Inflammatory macrophage treated with lipopolysaccharide for 1 hour (primary cell): Measurements from ENCODE around the gene PTP4A2.

Source experiments
- DNase-seq, 2 donors: peaks; one replicate each; pipeline ENCODE4 v3.0.0-alpha.2; 2020 to 2022

The PTP4A2 gene

GRCh38 chr1:31883357-31883942 is 54.7 kb downstream of the PTP4A2 start:
- DNase-seq = no peak

DNA sequence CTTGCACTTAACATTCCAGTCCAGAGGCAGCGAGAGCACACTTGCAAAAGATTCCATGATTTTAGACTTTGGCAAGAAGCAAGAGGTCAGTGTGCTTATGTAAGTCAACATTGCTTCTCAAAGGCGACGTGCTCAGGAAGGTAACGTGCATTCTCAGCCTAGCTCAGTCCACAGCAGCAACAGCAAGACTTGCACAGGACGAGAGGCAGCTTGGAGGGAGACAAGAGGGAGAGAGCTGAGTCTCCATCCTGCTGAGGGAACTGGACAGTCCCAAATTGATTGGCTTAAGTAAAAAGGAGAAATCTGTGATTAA is 56.5 kb downstream of the PTP4A2 start:
- DNase-seq = no peak

GRCh38 chr1:31880957-31881687 is 57.0 kb downstream of the PTP4A2 start:
- peak in 1 of 2 donors; percentile 28 for DNase-seq

- DNase-seq = no peak
Measured at GRCh38 chr1:31879981-31880608, 58.1 kb downstream of the PTP4A2 start.

DNA sequence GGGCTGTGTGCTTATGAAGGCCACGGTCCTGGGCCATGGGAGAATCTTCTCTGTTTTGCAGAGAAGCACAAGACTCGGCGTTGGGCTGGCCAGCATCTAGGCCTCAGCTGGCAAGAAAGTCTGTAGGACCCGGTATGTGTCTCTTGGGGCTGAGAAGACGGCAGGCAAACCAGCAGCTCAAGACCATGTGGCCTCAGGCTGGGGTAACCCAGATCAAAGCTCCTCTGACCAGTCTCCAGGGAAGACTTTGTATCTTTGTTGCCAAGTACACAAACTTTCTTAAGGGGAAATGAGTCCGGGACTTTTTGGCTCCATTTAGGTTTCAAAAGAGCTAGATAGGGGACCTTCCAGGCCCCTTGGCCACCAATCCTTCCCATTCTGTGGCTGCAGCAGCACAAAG is 60.1 kb downstream of the PTP4A2 start:
- no peak for DNase-seq

DNA sequence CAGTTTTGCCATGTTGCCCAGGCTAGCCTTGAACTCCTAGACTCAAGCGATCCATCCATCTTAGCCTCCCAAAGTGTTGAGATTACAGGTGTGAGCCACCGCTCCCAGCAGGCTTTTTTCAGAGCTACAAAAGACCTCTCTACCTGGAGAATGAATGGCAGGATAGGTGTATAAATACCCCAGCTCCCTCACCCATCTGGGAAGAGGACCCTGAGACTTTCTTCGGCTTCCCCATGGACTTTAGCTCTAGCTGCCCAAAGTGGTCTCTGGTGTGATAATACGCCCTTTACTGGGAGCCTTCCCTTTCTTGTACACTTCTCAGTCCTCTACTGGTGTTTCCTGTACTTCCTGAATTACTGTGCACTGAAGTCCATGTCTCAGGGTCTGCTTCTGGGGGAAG is 60.6 kb downstream of the PTP4A2 start:
- DNase-seq = no peak

DNA sequence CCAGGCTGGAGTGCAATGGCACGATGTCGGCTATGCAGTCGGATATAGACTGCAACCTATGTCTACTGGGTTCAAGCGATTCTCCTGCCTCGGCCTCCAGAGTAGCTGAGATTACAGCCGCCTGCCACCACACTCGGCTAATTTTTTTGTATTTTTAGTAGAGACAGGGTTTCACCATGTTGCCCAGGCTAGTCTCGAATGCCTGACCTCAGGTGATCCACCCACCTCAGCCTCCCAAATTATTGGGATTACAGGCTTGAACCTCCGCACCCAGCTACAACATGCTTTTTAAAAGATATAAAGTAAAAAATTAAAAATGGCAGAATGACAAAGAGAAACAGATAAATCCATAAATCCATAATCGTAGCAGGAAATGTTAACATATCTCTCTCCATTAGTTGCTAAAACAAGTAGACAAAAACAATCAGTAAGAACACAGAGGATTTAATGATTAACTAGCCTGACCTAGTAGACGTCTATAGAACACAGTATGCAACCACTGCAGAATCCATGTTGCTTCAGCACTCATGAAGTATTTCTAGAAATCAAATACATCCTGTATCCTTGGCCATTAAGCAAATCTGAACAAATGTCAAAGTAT is 62.4 kb downstream of the PTP4A2 start:
- no peak for DNase-seq

DNA sequence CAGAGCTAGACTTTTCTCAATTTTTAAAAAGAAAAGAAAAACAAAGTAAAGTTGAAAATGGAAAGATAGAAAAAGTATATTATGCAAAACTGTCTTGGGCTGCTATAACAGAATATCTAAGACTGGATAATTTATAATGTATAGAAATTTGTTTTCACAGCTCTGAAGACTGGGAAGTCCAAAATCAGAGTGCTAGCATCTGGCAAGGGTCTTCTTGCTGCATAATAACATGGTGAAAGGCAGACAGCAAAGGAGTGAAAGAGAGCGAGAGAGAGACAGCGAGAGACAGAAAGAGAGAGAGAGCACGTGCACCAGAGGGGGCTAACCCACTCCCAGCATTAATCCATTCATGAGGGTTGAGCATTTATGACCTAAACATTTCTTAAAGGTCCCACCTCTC is 63.2 kb downstream of the PTP4A2 start:
- DNase-seq = no peak

GRCh38 chr1:31872658-31873636 is 65.2 kb downstream of the PTP4A2 start:
- DNase-seq = peak in 1 of 2 donors; percentile 29

DNA sequence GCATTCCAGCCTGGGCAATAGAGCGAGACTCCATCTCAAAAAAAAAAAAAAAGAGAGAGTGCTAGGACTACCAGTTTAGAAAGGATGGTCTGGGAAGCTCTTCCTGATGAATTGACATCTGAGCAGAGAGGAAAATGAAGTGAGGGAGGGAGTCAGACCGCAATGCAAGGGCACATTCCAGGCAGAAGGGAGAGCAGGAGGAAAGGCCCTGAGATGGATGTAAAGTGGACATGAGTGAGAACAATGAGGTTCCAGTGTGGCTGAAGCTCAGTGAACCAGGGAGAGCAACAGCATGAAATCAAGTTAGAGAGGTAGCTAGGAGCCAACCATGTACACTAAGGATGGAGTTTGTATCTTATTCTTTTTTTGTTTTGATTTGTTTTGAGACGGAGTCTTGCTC is 66.5 kb downstream of the PTP4A2 start:
- no peak for DNase-seq

GRCh38 chr1:31870086-31870736 is 68.0 kb downstream of the PTP4A2 start:
- no peak for DNase-seq

DNA sequence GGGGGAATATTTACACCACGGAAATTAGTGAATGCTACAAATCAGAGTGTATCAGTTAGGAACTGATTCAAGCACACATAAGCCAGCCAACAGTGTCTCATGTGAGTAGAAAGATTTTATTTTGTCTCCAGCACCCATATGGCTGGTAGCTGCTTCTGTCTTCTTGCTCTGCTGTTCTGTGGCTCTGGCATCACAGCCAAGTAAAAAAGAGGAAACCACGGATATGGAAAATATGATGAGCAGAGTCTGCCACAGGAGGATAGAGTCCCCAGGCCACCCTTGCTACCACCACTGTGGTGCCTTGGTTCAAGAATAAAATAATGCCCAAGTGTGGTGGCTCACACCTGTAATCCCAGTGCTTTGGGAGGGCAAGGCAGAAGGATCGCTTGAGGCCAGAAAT is 68.7 kb downstream of the PTP4A2 start:
- DNase-seq = no peak

DNA sequence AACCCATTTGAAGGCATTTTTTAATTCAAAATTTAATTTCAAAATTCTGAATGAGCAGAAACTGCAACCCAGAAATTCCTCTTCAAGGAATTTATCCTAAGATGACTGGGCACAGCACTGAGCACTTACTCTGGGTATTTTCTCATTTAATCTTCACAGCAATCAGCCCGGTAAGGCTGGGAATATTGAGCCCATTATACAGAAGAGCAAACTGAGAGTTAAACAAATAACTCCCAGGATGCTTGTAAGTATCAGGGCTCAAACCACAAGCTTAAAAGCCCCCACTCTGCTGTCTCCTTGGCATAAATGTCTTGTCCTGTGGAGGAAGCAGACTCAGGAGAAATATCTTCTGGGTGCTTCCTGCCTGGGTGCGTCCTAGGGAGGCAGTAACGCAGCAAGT is 69.3 kb downstream of the PTP4A2 start:
- no peak for DNase-seq

GRCh38 chr1:31867546-31867945 is 70.6 kb downstream of the PTP4A2 start:
- DNase-seq = no peak

DNA sequence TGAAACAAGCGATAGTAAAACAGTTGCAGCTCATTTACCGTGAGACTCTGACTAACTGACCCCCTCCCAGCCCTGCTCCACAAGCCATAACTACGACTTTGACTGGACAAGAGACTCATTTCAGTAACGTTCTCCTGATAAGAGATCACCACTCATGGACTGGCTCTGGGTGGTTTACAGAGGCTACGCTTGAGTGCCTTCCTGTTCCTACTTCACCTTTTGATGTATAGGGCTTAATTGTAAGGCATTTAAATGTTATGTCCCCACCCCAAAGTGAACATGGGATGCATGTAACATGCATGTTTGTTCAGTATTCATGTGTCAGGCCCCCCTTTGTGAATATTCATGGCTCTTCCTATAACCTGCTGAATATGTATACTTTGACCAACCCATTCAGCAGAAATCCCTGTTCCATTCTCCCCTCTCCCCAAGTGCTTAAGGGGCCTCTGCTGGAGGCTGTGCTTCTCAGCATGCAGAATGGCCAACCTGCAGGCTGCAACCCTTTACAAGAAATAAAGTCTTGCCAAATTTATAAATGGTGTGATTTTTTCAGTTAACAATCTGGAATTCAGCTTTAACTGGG is 71.6 kb downstream of the PTP4A2 start:
- no peak for DNase-seq

- DNase-seq = no peak
Measured at GRCh38 chr1:31865728-31866449, 72.3 kb downstream of the PTP4A2 start.

- no peak for DNase-seq
Measured at GRCh38 chr1:31862071-31862470, 76.1 kb downstream of the PTP4A2 start.

DNA sequence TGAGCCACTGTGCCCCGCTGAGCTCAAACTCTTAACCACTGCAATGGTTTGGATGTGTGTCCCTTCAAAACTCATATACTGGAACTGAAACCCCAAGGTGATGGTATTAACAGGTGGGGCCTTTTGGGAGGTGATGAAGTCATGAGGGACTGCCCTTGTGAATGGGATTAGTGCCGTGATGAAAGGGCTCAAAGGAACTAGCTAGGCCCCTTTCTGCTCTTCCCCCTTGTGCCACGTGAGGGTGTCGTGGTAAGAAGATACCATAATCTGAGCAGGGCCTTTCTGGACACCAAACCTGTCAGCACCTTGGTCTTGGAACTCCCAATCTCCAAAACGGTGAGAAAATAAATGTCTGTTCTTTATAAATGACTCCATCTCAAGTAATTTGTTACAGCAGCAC is 76.8 kb downstream of the PTP4A2 start:
- no peak for DNase-seq

GRCh38 chr1:31860581-31860980 is 77.6 kb downstream of the PTP4A2 start:
- no peak for DNase-seq

- DNase-seq = no peak
Measured at GRCh38 chr1:31859719-31860118, 78.4 kb downstream of the PTP4A2 start.

- DNase-seq = no peak
Measured at GRCh38 chr1:31859044-31859443, 79.1 kb downstream of the PTP4A2 start.
